IPS-20b (cell line): Measurements from ENCODE around the gene PLEK2.

Experiments
- H3K27ac ChIP-seq: one replicate; pipeline ENCODE4 v1.5.1; 2013; ENCODE audit warnings: low read length
- H3K27me3 ChIP-seq: 2 replicates; pipeline ENCODE4 v1.6.1; 2013; ENCODE audit warnings: mild to moderate bottlenecking, low read length, inconsistent platforms; ENCODE audit not compliant: insufficient read depth
- H3K36me3 ChIP-seq: 2 replicates; pipeline ENCODE4 v1.6.1; 2013; ENCODE audit warnings: low read depth, mild to moderate bottlenecking, inconsistent platforms, low read length, moderate library complexity; ENCODE audit not compliant: insufficient read depth
- H3K4me1 ChIP-seq: 2 replicates; pipeline ENCODE4 v1.6.1; 2013; ENCODE audit warnings: mild to moderate bottlenecking, control low read depth, inconsistent platforms, low read length, moderate library complexity; ENCODE audit not compliant: insufficient read depth
- H3K4me3 ChIP-seq: 2 replicates; pipeline ENCODE4 v1.5.1; 2013; ENCODE audit warnings: mild to moderate bottlenecking, low read length, inconsistent platforms
- H3K9ac ChIP-seq: 2 replicates; pipeline ENCODE4 v1.6.1; 2013; ENCODE audit warnings: low read depth, mild to moderate bottlenecking, inconsistent platforms, low read length, moderate library complexity
- H3K9me3 ChIP-seq: 2 replicates; pipeline ENCODE4 v1.6.1; 2013; ENCODE audit warnings: mild to moderate bottlenecking, low read depth, low read length, inconsistent platforms; ENCODE audit not compliant: insufficient read depth

The PLEK2 gene

DNA sequence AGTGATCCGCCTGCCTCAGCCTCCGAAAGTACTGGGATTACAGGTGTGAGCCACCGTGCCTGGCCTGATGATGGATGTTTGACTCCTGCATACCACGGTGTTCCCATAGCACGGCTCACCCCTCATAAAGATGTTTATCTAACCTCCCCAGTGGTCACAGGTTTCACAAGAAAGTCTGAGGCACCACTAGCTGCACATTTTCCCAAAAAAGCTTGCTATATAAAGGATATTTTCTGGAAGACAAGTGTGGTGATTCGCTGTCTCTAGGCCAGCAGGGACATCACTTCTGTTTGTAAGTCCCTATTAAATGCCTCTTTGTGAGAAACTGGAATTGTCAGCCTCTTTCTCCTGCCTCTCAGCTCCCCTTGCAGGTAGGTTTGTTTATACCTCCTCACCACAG lies 18.3 kb downstream of the PLEK2 start:
- no peak overlapping the region for H3K4me3 ChIP-seq
- no peaks in the 10 kb centered on the region for H3K4me1 ChIP-seq
- H3K27me3 ChIP-seq: no peaks in the 10 kb centered on the region
- no peaks in the 10 kb centered on the region for H3K36me3 ChIP-seq
- no peak overlapping the region for H3K27ac ChIP-seq
- no peak overlapping the region for H3K9ac ChIP-seq
- no peaks in the 10 kb centered on the region for H3K9me3 ChIP-seq

DNA sequence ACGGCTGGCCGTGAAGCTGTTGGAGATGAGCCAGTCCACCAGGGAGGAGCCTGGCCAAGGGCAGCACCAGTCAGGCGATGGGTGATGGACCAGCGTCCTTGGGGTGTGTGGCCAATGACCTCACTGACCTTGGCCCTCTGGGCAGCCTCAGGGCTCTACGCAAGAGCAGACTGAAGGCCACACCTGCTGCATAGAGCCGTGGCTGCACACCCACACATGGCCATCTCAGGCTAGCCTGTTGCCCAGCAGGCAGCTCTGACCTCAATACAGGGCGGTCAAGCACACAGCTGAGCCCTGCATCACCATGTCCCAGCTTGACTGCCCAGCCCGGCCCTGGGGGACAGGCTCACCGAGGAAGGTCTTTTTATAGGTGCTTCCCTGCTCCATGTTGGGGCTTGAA lies 19.2 kb downstream of the PLEK2 start:
- no peak overlapping the region for H3K4me3 ChIP-seq

DNA sequence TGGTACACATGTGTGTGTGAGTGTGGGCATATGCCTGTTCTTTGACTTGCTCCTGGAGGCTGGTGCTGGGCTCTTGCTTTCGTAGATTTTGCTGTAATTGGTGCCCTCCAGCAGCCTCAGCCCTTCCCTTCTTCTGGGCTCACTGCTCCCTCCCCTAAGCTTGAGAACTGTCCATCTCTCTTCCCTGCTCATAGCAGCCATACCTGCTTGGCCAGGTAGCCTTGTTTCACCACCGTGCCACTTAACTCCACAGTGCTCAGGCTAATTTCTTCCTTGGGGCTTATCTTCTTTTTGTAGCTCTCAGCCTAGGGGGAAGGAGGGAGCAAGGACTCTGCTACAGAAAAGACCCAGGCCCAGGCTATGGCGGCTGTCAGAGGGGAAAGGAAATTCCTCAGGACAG lies 19.8 kb downstream of the PLEK2 start:
- Histone ChIP-seq H3K27ac (no peak overlapping the region), H3K36me3 (peaks cover 1% of the 10 kb centered on the region; the same call in 1 of the 2 replicates)

More for the DNA sequence above, 19.2 kb downstream of the PLEK2 start:
- Histone ChIP-seq H3K27me3 (no peaks in the 10 kb centered on the region), H3K9me3 (no peaks in the 10 kb centered on the region), H3K4me1 (no peaks in the 10 kb centered on the region), H3K9ac (no peak overlapping the region), H3K36me3 (no peaks in the 10 kb centered on the region), H3K27ac (no peak overlapping the region)

GRCh38 chr14:67391268-67391667 lies 20.7 kb downstream of the PLEK2 start:
- Histone ChIP-seq H3K9me3 (no peaks in the 10 kb centered on the region), H3K36me3 (peaks cover 10% of the 10 kb centered on the region), H3K4me1 (no peaks in the 10 kb centered on the region), H3K27ac (no peak overlapping the region), H3K27me3 (no peaks in the 10 kb centered on the region), H3K9ac (no peak overlapping the region), H3K4me3 (no peak overlapping the region)

More for the DNA sequence above, 19.8 kb downstream of the PLEK2 start:
- Histone ChIP-seq H3K4me1 (no peaks in the 10 kb centered on the region), H3K4me3 (no peak overlapping the region), H3K27me3 (no peaks in the 10 kb centered on the region), H3K9me3 (no peaks in the 10 kb centered on the region), H3K9ac (no peak overlapping the region)

DNA sequence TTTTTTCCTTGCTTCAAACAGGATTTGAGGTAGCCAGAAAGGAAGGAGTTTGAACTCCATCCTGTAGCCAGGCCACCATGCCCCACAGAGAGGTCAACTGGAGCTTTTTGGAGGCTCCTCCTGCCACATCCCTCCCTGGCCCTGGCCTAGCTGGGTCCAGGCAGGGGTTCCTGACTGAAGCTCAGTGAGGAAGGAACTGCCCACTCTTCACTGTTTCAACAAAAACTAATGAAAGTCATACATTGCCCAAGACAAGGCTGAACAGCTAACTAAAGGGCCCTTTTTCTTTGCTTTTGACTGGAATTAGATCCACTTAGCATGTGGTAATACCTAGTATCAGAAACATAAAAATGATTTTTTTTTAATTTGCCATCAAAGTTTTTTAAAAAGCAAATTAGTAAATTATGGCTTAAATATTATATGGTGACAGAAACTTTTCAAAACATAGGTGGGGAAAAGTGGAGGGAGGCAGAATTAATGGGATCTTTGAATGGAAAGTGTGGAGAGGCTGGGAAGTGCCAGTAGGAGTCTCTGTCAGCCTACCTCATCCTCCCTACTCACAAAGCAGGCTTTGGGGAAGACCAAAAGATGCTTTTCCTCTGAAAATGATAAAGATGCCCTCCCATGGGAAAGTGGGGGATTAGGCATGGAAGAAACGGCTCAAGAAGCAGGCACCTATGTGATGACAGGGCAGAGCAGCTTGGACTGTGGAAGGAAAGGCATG lies 22.0 kb downstream of the PLEK2 start:
- H3K27ac ChIP-seq: no peak overlapping the region
- H3K36me3 ChIP-seq: peaks cover 23% of the 10 kb centered on the region
- H3K4me3 ChIP-seq: no peak overlapping the region
- H3K9ac ChIP-seq: no peak overlapping the region
- no peaks in the 10 kb centered on the region for H3K4me1 ChIP-seq
- no peaks in the 10 kb centered on the region for H3K27me3 ChIP-seq
- H3K9me3 ChIP-seq: no peaks in the 10 kb centered on the region

DNA sequence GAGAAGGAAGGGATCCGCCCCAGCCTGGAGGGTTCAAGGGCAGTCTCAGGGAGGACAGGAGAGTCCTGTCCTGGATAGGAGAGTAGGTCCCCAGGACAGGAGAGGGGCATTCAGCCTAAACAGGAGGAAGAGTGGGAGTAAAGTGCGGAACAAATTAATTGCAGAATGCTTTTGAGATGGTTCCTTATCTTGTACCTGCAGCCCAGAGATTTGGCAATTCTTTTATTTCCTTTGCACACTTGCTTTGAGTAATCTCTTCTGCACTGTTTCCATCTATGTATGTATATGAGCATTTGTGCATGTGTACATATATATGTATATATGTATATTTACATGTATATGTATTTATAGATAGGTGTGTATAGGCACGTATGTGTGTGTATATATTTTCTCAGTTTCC lies 22.7 kb downstream of the PLEK2 start:
- Histone ChIP-seq H3K9ac (no peak overlapping the region), H3K9me3 (no peaks in the 10 kb centered on the region), H3K36me3 (peaks cover 30% of the 10 kb centered on the region), H3K27me3 (no peaks in the 10 kb centered on the region), H3K4me3 (no peak overlapping the region), H3K4me1 (no peaks in the 10 kb centered on the region), H3K27ac (no peak overlapping the region)

DNA sequence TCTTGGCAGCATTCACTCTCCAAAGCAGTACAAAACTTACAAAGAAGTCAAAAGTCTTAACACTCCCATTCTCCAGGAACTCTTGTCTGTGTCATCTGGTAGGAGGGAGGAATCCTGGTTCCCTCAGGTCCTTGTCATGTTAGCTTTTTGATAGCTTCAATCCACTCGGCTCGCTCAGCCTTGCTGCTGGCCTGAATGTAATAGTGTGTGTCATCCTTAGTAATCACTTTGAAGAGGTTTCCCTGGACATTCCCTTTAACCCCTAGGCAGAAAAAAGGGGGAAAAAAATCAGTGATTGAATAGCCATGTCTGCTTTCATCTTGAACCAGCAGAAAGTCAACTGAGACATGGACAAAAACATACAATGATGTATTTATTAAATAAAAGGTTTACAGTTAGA lies 24.8 kb downstream of the PLEK2 start:
- Histone ChIP-seq H3K9me3 (no peaks in the 10 kb centered on the region), H3K36me3 (peaks cover 51% of the 10 kb centered on the region), H3K4me3 (no peak overlapping the region), H3K4me1 (no peaks in the 10 kb centered on the region), H3K27ac (no peak overlapping the region), H3K9ac (no peak overlapping the region), H3K27me3 (no peaks in the 10 kb centered on the region)

DNA sequence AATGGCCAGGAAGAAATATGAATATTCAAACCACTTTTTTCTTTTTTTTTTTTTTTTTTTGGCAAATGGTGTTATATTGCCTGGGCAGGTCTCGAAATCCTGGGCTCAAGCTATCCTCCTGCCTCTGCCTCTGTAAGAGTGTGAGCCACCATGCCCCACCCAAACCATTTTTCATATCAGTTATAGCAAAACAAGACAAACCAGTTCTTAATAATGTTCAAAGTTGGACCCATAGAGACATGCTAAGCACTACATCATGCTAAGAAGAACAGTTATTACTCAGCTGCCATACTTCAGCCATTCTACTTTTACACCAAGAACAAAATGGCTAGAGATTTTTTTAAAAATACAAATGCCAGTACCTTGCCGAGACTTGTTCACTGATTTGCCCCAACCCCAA lies 26.3 kb downstream of the PLEK2 start:
- Histone ChIP-seq H3K4me3 (no peak overlapping the region), H3K9ac (no peak overlapping the region), H3K36me3 (peaks cover 66% of the 10 kb centered on the region)

GRCh38 chr14:67385120-67385519 lies 26.8 kb downstream of the PLEK2 start:
- Histone ChIP-seq H3K27ac (no peak overlapping the region), H3K9me3 (no peaks in the 10 kb centered on the region), H3K4me1 (no peaks in the 10 kb centered on the region), H3K4me3 (no peak overlapping the region), H3K36me3 (peaks cover 71% of the 10 kb centered on the region), H3K9ac (no peak overlapping the region), H3K27me3 (no peaks in the 10 kb centered on the region)

More for the DNA sequence above, 26.3 kb downstream of the PLEK2 start:
- Histone ChIP-seq H3K9me3 (no peaks in the 10 kb centered on the region), H3K27ac (no peak overlapping the region), H3K27me3 (no peaks in the 10 kb centered on the region), H3K4me1 (no peaks in the 10 kb centered on the region)

- Histone ChIP-seq H3K27me3 (no peaks in the 10 kb centered on the region), H3K27ac (no peak overlapping the region), H3K4me1 (no peaks in the 10 kb centered on the region), H3K36me3 (peaks cover 97% of the 10 kb centered on the region), H3K9me3 (no peaks in the 10 kb centered on the region), H3K4me3 (no peak overlapping the region), H3K9ac (no peak overlapping the region)
Observed at GRCh38 chr14:67377916-67378315, 34.0 kb downstream of the PLEK2 start.

- peaks cover 91% of the 10 kb centered on the region for H3K36me3 ChIP-seq
- no peaks in the 10 kb centered on the region for H3K9me3 ChIP-seq
- H3K27ac ChIP-seq: no peak overlapping the region
- no peak overlapping the region for H3K9ac ChIP-seq
- no peaks in the 10 kb centered on the region for H3K27me3 ChIP-seq
- no peak overlapping the region for H3K4me3 ChIP-seq
- no peaks in the 10 kb centered on the region for H3K4me1 ChIP-seq
Observed at GRCh38 chr14:67373347-67373746, 38.6 kb downstream of the PLEK2 start.

DNA sequence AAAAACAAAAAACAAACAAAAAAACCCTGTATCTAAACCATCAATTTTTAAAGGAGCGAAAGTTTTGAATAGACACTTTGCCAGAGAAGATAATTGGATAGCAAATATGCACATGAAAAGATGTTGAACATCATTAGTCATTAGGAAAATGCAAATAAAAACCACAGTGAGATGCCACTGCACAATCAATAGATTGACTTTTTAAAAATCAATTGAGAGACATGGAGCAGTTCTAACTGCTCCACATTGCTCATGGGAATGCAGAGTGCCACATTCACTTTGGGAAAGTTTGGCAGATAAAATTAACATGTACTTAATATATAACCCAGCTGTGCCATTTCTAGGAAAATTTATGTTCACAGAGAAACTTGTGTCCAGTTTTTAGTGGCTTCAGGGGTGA lies 39.1 kb downstream of the PLEK2 start:
- H3K27me3 ChIP-seq: no peaks in the 10 kb centered on the region
- no peaks in the 10 kb centered on the region for H3K9me3 ChIP-seq
- no peak overlapping the region for H3K4me3 ChIP-seq
- H3K4me1 ChIP-seq: no peaks in the 10 kb centered on the region
- H3K36me3 ChIP-seq: peaks cover 91% of the 10 kb centered on the region
- no peak overlapping the region for H3K27ac ChIP-seq
- no peak overlapping the region for H3K9ac ChIP-seq
